ENCODE results near the gene ACVR1. TPM values are rescaled to one million over a fixed set of nuclear protein-coding genes. Genes with fewer than 3 reads are reported as not detected.
"Not testable (repeated sequence)": the region's sequence is repeated elsewhere in the genome, so short reads cannot be mapped to it uniquely, and the experiment has no call there.

Gene ACVR1
- total RNA-seq, 1 experiment from 2014 or later: 14.1 TPM

GRCh38 chr2:157830696-157831570 is 45.2 kb downstream of the ACVR1 start:
- peak; percentile 85 for DNase-seq (ENCODE audit: low spot score)

- DNase-seq (ENCODE audit: low spot score): no peak
Observed at GRCh38 chr2:157830266-157830665, 45.9 kb downstream of the ACVR1 start.

GRCh38 chr2:157827377-157827776 is 48.8 kb downstream of the ACVR1 start:
- DNase-seq (ENCODE audit: low spot score): no peak

- not testable (repeated sequence) for DNase-seq (ENCODE audit: low spot score)
Observed at GRCh38 chr2:157826644-157827043, 49.5 kb downstream of the ACVR1 start.

- no peak for DNase-seq (ENCODE audit: low spot score)
Observed at GRCh38 chr2:157825885-157826284, 50.2 kb downstream of the ACVR1 start.

- peak; percentile 52 for DNase-seq (ENCODE audit: low spot score)
Observed at GRCh38 chr2:157822993-157823392, 53.1 kb downstream of the ACVR1 start.

- DNase-seq (ENCODE audit: low spot score): no peak
Observed at GRCh38 chr2:157822533-157822932, 53.6 kb downstream of the ACVR1 start.

- DNase-seq (ENCODE audit: low spot score): no peak
Observed at GRCh38 chr2:157821519-157822131, 54.5 kb downstream of the ACVR1 start.

- DNase-seq (ENCODE audit: low spot score): no peak
Observed at GRCh38 chr2:157820193-157820592, 55.9 kb downstream of the ACVR1 start.

GRCh38 chr2:157819761-157820160 is 56.4 kb downstream of the ACVR1 start:
- DNase-seq (ENCODE audit: low spot score): no peak

GRCh38 chr2:157818227-157818626 is 57.9 kb downstream of the ACVR1 start:
- DNase-seq (ENCODE audit: low spot score): no peak

GRCh38 chr2:157815421-157815820 is 60.7 kb downstream of the ACVR1 start:
- no peak for DNase-seq (ENCODE audit: low spot score)

GRCh38 chr2:157813467-157813866 is 62.7 kb downstream of the ACVR1 start:
- no peak for DNase-seq (ENCODE audit: low spot score)

GRCh38 chr2:157810037-157810436 is 66.1 kb downstream of the ACVR1 start:
- DNase-seq (ENCODE audit: low spot score): no peak

- peak; percentile 8 for DNase-seq (ENCODE audit: low spot score)
Observed at GRCh38 chr2:157809212-157809611, 66.9 kb downstream of the ACVR1 start.

- DNase-seq (ENCODE audit: low spot score): no peak
Observed at GRCh38 chr2:157808421-157808820, 67.7 kb downstream of the ACVR1 start.

- DNase-seq (ENCODE audit: low spot score): no peak
Observed at GRCh38 chr2:157806426-157807077, 69.6 kb downstream of the ACVR1 start.

GRCh38 chr2:157805519-157805918 is 70.6 kb downstream of the ACVR1 start:
- no peak for DNase-seq (ENCODE audit: low spot score)

- DNase-seq (ENCODE audit: low spot score): no peak
Observed at GRCh38 chr2:157804355-157804754, 71.8 kb downstream of the ACVR1 start.

- DNase-seq (ENCODE audit: low spot score): no peak
Observed at GRCh38 chr2:157803952-157804351, 72.2 kb downstream of the ACVR1 start.

GRCh38 chr2:157803476-157803875 is 72.7 kb downstream of the ACVR1 start:
- DNase-seq (ENCODE audit: low spot score): no peak

GRCh38 chr2:157800838-157801495 is 75.2 kb downstream of the ACVR1 start:
- no peak for DNase-seq (ENCODE audit: low spot score)

Data from A172 (cell line).